NCI-H2171 treated with DMSO at 0.1 percent for 48 hours (cell line): Measurements from ENCODE around the gene NCKIPSD.

ENCODE experiments used
- DNase-seq: peaks from one replicate; lab custom pipeline; 2025; lab: John Stamatoyannopoulos, UW

Gene NCKIPSD

GRCh38 chr3:48678566-48679380 lies 6.9 kb downstream of the NCKIPSD start:
- DNase-seq: no peak

- no peak for DNase-seq
These were observed 7.7 kb downstream of the NCKIPSD start for GRCh38 chr3:48678056-48678455.

- no peak for DNase-seq
These were observed 11.2 kb downstream of the NCKIPSD start for GRCh38 chr3:48674505-48674904.

- DNase-seq: no peak
These were observed 13.2 kb downstream of the NCKIPSD start for GRCh38 chr3:48672522-48672921.

GRCh38 chr3:48664929-48665328 lies 20.8 kb downstream of the NCKIPSD start:
- DNase-seq: no peak

- no peak for DNase-seq
These were observed 21.4 kb downstream of the NCKIPSD start for GRCh38 chr3:48664313-48664644.

GRCh38 chr3:48663489-48664312 lies 22.0 kb downstream of the NCKIPSD start:
- DNase-seq: peak; percentile 93

GRCh38 chr3:48662753-48663488 lies 22.8 kb downstream of the NCKIPSD start, which contains the start of gene CELSR3:
Gene CELSR3 (minus strand): TSS chr3:48662886. CDS start chr3:48662634, 252 bp downstream.
- DNase-seq: peak; percentile 78

- no peak for DNase-seq
These were observed 23.5 kb downstream of the NCKIPSD start for GRCh38 chr3:48662145-48662752.

GRCh38 chr3:48661501-48662144 lies 24.1 kb downstream of the NCKIPSD start:
- DNase-seq: no peak

- DNase-seq: no peak
These were observed 24.8 kb downstream of the NCKIPSD start for GRCh38 chr3:48660800-48661400.

GRCh38 chr3:48656841-48657281 lies 28.9 kb downstream of the NCKIPSD start:
- DNase-seq: no peak

GRCh38 chr3:48656061-48656840 lies 29.5 kb downstream of the NCKIPSD start:
- no peak for DNase-seq

- no peak for DNase-seq
These were observed 30.1 kb downstream of the NCKIPSD start for GRCh38 chr3:48655606-48656005.

GRCh38 chr3:48655063-48655462 lies 30.7 kb downstream of the NCKIPSD start:
- DNase-seq: no peak

- no peak for DNase-seq
These were observed 32.6 kb downstream of the NCKIPSD start for GRCh38 chr3:48652923-48653715.

- no peak for DNase-seq
These were observed 33.9 kb downstream of the NCKIPSD start for GRCh38 chr3:48651771-48652170.

- no peak for DNase-seq
These were observed 35.0 kb downstream of the NCKIPSD start for GRCh38 chr3:48650723-48651122.

- DNase-seq: no peak
These were observed 37.4 kb downstream of the NCKIPSD start for GRCh38 chr3:48648188-48648850.
